ENCODE data around the gene USH2A.

DNA sequence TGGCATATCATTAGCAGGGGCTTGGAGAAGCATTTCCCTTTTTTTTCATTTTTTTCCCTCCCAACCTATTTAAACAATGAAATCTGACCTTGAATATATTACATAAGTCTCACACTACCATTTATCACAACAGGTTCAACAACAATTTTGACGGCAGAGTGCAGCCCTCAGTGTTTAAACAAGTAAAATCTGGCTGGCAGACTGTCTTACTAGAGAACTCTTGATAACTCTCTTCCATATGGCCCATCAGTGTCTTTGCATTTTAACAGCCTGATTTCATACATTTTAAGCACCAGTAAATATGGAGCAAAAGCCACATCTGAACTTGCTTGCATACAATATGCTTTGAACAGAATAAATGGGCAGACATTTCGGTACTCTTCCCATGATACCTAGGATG lies 643.1 kb downstream of the USH2A start:
- TF ChIP-seq, protein P1, sequence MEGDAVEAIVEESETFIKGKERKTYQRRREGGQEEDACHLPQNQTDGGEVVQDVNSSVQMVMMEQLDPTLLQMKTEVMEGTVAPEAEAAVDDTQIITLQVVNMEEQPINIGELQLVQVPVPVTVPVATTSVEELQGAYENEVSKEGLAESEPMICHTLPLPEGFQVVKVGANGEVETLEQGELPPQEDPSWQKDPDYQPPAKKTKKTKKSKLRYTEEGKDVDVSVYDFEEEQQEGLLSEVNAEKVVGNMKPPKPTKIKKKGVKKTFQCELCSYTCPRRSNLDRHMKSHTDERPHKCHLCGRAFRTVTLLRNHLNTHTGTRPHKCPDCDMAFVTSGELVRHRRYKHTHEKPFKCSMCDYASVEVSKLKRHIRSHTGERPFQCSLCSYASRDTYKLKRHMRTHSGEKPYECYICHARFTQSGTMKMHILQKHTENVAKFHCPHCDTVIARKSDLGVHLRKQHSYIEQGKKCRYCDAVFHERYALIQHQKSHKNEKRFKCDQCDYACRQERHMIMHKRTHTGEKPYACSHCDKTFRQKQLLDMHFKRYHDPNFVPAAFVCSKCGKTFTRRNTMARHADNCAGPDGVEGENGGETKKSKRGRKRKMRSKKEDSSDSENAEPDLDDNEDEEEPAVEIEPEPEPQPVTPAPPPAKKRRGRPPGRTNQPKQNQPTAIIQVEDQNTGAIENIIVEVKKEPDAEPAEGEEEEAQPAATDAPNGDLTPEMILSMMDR (IDR thresholded peaks at IDR 0.05), result no peak
- TF ChIP-seq EZH2 (IDR thresholded peaks at IDR 0.05), result no peak
